Naive B cell (primary cell): Measurements from ENCODE around the gene SCARF1. TPM values are rescaled to one million over a fixed set of nuclear protein-coding genes. Genes with fewer than 3 reads are reported as not detected.

Source experiments
- ATAC-seq, 2 donors: fragments of 150-1000 bp; cut with Tn5 transposase; 2 replicates each; pipeline ENCODE4 v1.10.0; 2021; ENCODE audit warnings: low read depth in 2 of 2, mild to moderate bottlenecking in 2 of 2, moderate library complexity in 2 of 2
- DNase-seq: peaks from one replicate; pipeline ENCODE4 v3.0.0; 2022
- H3K27ac Mint-ChIP-seq, 6 donors: one replicate each; pipeline ENCODE4 v1.8.0; 2020 to 2022; ENCODE audit warnings: mild to moderate bottlenecking in 6 of 6, mixed read lengths in 6 of 6, moderate library complexity in 5 of 6, inconsistent platforms in 2 of 6
- H3K27me3 Mint-ChIP-seq, 3 donors: one replicate each; pipeline ENCODE4 v1.8.0; 2021 to 2022; ENCODE audit warnings: mixed read lengths in 3 of 3, mild to moderate bottlenecking in 1 of 3
- H3K36me3 Mint-ChIP-seq, 2 donors: one replicate each; pipeline ENCODE4 v1.8.0; 2020 to 2022; ENCODE audit warnings: mixed read lengths in 2 of 2, inconsistent platforms in 1 of 2, mild to moderate bottlenecking in 1 of 2
- H3K4me1 Mint-ChIP-seq, 3 donors: one replicate each; pipeline ENCODE4 v1.8.0; 2020 to 2022; ENCODE audit warnings: mixed read lengths in 3 of 3, inconsistent platforms in 1 of 3, mild to moderate bottlenecking in 1 of 3, moderate library complexity in 1 of 3
- H3K4me3 Mint-ChIP-seq, 8 donors: one replicate each; pipeline ENCODE4 v1.8.0; 2020 to 2022; ENCODE audit warnings: mild to moderate bottlenecking in 8 of 8, mixed read lengths in 8 of 8, moderate library complexity in 8 of 8, inconsistent platforms in 2 of 8
- H3K9me3 Mint-ChIP-seq, 7 donors: one replicate each; pipeline ENCODE4 v1.8.0; 2020 to 2022; ENCODE audit warnings: mixed read lengths in 7 of 7, mild to moderate bottlenecking in 5 of 7, inconsistent platforms in 2 of 7, moderate library complexity in 1 of 7
- polyA plus RNA-seq, 6 donors: library from polyadenylated mRNA; unstranded; fragments of 300-500 nt; fragmentation: Illumina TruSeq; gene quantifications; one replicate each; pipeline ENCODE4 v1.2.3, GENCODE V29; 2021; ENCODE audit warnings: low read depth in 6 of 6

The SCARF1 gene
- polyA plus RNA-seq, 6 donors from 2014 or later: 0.13 to 0.32 TPM; not detected in 4

DNA sequence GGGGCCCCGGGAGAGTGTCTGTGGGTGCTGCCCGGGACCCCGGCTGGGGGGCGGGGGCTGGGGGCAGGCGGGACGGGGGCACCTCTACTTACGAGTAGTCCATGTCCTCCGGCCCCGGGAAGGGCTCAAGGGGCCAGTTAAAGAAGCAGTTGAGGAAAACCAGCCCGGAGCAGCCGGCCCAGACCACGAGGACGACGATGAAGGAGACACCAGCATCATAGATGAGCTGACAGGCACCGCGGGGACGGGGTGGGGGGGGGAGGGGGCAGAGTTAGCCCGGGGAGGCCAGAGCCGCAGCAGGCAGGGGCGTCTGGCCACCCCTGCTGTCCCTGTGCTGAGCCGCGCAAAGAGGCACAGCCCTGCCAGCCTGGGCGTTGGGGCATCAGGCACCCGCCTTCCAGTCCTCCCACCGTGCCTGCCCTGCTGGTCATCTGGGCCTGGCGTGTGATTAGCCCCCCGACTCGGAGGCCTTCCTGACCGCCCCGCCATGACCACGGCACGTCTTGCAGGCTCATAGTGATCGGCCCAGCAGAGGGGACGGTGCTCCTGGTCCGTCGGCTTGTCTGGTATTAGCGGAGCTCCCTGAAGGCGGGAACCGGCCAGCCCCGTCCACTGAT is 54.0 kb downstream of the SCARF1 start:
- H3K27ac Mint-ChIP-seq: peak overlapping the region in 4 of 6 donors; percentile 62 to 98 (median 94)
- no peaks in the 10 kb centered on the region for H3K36me3 Mint-ChIP-seq
- H3K4me3 Mint-ChIP-seq: peak overlapping the region in 2 of 8 donors; percentile 21 to 25
- ATAC-seq (no peak), DNase-seq (no peak)
- H3K4me1 Mint-ChIP-seq: peaks cover 18 to 34% (median 24%) of the 10 kb centered on the region in 3 donors
- no peaks in the 10 kb centered on the region for H3K9me3 Mint-ChIP-seq
- H3K27me3 Mint-ChIP-seq: no peaks in the 10 kb centered on the region

DNA sequence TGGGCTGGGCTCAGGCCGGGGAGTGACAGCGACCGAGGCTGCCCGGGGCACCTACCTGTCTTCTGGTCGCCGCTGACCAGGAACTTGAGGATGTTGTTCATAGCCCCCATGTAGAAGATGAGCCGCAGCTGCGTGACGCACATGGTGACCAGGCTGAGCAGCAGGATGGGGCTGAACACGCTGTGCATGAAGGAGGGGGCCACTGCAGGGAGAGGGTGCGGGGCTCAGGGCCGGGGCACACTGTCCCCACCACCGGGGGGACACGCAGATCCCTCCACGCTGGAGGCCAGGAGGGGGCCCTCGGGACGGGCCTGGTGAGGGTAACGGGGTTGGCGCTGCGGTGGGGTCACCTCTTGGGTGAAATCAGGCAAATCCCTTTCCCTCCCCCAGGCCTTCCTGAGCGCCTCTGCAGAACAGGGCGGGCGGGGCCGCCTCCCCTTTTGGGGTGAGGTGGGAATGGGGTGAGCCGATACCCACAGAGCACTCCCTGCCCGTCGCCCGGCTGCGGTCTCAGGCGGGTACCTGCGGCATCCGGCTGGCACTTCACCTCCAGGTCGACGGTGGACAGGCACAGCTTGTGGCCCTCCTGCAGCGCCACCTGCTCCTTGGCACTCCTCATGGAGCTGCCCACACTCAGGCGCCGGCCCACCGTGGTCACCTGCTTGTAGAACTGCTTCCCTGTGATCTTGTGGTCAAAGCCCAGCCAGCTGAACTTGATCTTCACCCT is 54.6 kb downstream of the SCARF1 start:
- H3K4me1 Mint-ChIP-seq: peaks cover 18 to 30% (median 24%) of the 10 kb centered on the region in 3 donors
- DNase-seq (no peak), ATAC-seq (no peak)
- H3K9me3 Mint-ChIP-seq: no peaks in the 10 kb centered on the region
- no peaks in the 10 kb centered on the region for H3K36me3 Mint-ChIP-seq
- H3K27ac Mint-ChIP-seq: peak overlapping the region in 3 of 6 donors; percentile 34 to 83 (median 47)
- H3K27me3 Mint-ChIP-seq: no peaks in the 10 kb centered on the region
- H3K4me3 Mint-ChIP-seq: peak overlapping the region in 4 of 8 donors; percentile 10 to 29 (median 26)

DNA sequence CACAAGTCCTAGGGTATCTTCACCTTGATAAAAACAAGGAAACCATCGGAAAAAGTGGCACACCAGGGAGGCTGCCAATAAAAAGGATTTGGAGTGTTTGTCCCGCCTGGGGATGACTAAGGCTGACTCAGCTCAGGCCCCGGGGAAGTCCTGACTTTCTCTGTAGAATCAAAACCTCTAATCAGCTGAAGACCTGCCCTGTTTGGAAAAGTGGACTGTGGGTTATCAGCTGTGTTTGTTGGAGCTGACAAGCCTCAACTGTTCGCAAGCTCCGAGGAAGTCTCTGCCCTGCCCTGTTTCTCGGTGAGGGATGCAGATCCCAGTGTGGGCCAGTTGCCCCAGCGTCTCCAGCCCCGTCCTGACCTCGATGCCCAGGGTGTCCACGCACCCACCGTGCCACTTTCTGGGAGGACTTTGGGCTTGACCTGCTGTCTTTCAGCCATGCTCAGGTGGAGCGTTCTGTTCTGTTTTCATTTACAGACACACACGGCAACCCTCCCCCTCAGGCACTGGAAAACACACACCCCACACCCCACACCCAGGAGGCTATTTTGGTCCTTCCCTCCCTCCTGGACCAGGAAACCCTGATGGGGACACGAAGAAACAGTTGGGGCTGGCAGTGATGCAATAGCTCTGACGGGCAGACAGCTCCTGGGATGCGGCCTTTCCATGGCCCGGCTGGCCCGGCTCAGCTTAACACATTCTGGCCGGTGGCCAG is 55.3 kb downstream of the SCARF1 start:
- no peak for DNase-seq
- Mint-ChIP-seq H3K36me3 (no peaks in the 10 kb centered on the region), H3K27ac (peak overlapping the region in 3 of 6 donors; percentile 49 to 83 (median 70)), H3K9me3 (no peaks in the 10 kb centered on the region), H3K4me3 (peak overlapping the region in 2 of 8 donors; percentile 24 to 28), H3K4me1 (peaks cover 18 to 26% (median 24%) of the 10 kb centered on the region in 3 donors), H3K27me3 (no peaks in the 10 kb centered on the region)
- ATAC-seq: no peak

DNA sequence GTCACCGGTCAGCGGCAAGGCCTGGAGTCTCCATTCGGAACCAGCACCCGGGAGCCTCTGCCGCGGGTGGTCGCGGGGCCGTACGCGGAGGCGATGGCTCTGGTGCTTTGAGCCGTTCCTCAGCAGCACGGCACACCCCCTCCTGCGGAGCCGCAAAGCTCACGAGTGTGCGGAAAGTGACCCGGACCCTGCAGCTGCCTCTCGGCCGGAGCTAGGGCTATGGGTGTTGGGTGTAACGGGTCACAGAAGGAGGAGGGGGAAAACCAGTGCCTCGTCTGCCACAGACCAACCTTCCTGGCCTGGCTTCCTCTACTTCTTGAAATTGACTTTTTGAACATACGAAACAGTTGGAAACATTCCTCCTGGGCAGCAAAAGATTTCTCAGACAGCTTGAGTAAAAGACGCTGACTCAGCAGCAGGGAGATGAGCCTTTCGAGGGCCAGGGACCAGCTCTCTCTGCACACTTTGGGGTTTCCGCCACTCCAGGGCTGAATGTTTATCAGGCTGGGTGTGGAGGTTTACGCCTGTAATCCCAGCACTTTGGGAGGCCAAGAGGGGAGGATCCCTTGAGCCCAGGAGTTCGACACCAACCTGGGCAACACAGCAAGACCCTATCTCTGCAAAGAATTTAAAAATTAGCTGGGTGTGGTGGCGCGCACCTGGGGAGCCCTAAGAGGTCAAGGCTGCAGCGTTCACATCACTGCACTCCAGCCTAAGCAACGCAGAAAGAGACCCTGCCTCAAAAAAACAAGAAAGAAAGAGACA is 56.5 kb downstream of the SCARF1 start:
- DNase-seq (no peak), ATAC-seq (no peak)
- Mint-ChIP-seq H3K27me3 (no peaks in the 10 kb centered on the region), H3K27ac (no peak overlapping the region), H3K4me3 (no peak overlapping the region), H3K4me1 (peaks cover 15 to 21% (median 20%) of the 10 kb centered on the region in 3 donors), H3K9me3 (no peaks in the 10 kb centered on the region), H3K36me3 (no peaks in the 10 kb centered on the region)

DNA sequence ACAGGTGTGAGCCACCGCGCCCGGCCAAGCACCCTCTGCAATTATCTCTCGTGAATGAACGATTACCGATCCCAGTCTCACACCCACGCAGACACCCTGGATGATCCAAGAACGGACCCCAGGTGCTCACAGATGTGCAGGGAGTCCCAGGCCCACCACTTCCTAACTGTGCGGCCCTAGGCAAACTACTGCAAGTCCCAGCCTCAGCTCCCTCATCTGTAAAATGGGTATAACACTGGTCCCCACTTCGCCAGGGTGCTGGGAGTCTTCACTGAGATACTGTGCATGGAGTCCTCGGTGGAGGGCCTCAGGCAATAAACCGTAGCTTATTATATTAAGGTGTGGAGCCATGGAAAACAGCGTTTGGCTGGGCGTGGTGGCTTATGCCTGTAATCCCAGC is 61.4 kb downstream of the SCARF1 start:
- no peak overlapping the region for H3K4me3 Mint-ChIP-seq
- no peaks in the 10 kb centered on the region for H3K9me3 Mint-ChIP-seq
- H3K27me3 Mint-ChIP-seq: no peaks in the 10 kb centered on the region
- H3K4me1 Mint-ChIP-seq: no peaks in the 10 kb centered on the region
- ATAC-seq (no peak), DNase-seq (no peak)
- H3K27ac Mint-ChIP-seq: peak overlapping the region in 1 of 6 donors; percentile 54
- H3K36me3 Mint-ChIP-seq: peaks cover 0 to 7% of the 10 kb centered on the region in 2 donors

Other genes with a start within 250 kb of the SCARF1 start
- gene YWHAE, start 245.5 kb downstream of the SCARF1 start, polyA plus RNA-seq: 10 to 100 TPM; 41.6 to 51.5 (median 44.8) TPM
- gene CRK, start 189.5 kb downstream of the SCARF1 start, polyA plus RNA-seq: 10 to 100 TPM; 28.1 to 34.6 (median 32.3) TPM
- 10 to 100 TPM; 12.0 to 32.5 (median 21.4) TPM for gene MYO1C, start 153.0 kb downstream of the SCARF1 start, polyA plus RNA-seq
- 100 to 1,000 TPM in 1 of 6 donors, 10 to 100 TPM in 5; 57.0 to 102 (median 61.1) TPM for gene INPP5K, start 129.1 kb downstream of the SCARF1 start, polyA plus RNA-seq
- gene PITPNA, start 82.9 kb downstream of the SCARF1 start, polyA plus RNA-seq: 10 to 100 TPM; 25.2 to 44.0 (median 35.2) TPM
- 10 to 100 TPM; 18.4 to 36.4 (median 29.1) TPM for gene SLC43A2, start 16.9 kb downstream of the SCARF1 start, polyA plus RNA-seq
- gene RILP, start 4.1 kb upstream of the SCARF1 start, polyA plus RNA-seq: 1 to 10 TPM in 4 of 6 donors, under 1 TPM in 1, not detected in 1; 0.97 to 1.9 (median 1.3) TPM
- gene PRPF8, start 39.1 kb upstream of the SCARF1 start, polyA plus RNA-seq: 100 to 1,000 TPM in 5 of 6 donors, 10 to 100 TPM in 1; 54.2 to 184 (median 139) TPM
- not detected for gene TLCD2, start 64.6 kb upstream of the SCARF1 start, polyA plus RNA-seq
- gene WDR81, start 79.0 kb upstream of the SCARF1 start, polyA plus RNA-seq: 10 to 100 TPM in 3 of 6 donors, 1 to 10 TPM in 3; 2.1 to 19.1 (median 9.9) TPM
- gene SERPINF2, start 97.1 kb upstream of the SCARF1 start, polyA plus RNA-seq: under 1 TPM in 3 of 6 donors, not detected in 3; 0.25 to 0.59 (median 0.40) TPM
- gene SERPINF1, start 116.3 kb upstream of the SCARF1 start, polyA plus RNA-seq: 10 to 100 TPM in 1 of 6 donors, 1 to 10 TPM in 5; 1.3 to 15.3 (median 5.4) TPM
- 10 to 100 TPM in 2 of 6 donors, 1 to 10 TPM in 4; 4.0 to 15.8 (median 7.7) TPM for gene SMYD4, start 184.2 kb upstream of the SCARF1 start, polyA plus RNA-seq
- 10 to 100 TPM; 45.1 to 56.0 (median 50.5) TPM for gene RPA1, start 184.3 kb upstream of the SCARF1 start, polyA plus RNA-seq